HepG2 (cell line): ENCODE measurements around the gene FAM9C. TPM values are rescaled to one million over a fixed set of nuclear protein-coding genes. Genes with fewer than 3 reads are reported as not detected.

Experiments used
- ATAC-seq: fragments of 200-7000 bp; cut with Tn5 transposase; 3 replicates; pipeline ENCODE4 v1.9.1; 2020; ENCODE audit warnings: mild to moderate bottlenecking, moderate library complexity
- BruUV-seq: library from RNA; stranded (reverse); fragments of 400-500 nt; replicated peaks from 2 replicates; lab custom pipeline; 2021; lab: Mats Ljungman, UMichigan
- CTCF ChIA-PET: fragments of 300-600 bp; formaldehyde crosslinking; extraction: SDS; loops from one replicate; lab custom pipeline; 2021; ENCODE audit warnings: low total read pairs, inconsistent platforms, low intra/inter-chr PET ratio; lab: Yijun Ruan, JAX
- POLR2A ChIA-PET: fragments of 350-600 bp; sonication (Branson Sonifier 250); formaldehyde crosslinking; loops from one replicate; lab custom pipeline; 2020; ENCODE audit warnings: antibody characterized with exemption, inconsistent platforms; lab: Yijun Ruan, JAX
- DNase-seq: peaks from one replicate; pipeline ENCODE4 v3.0.0-alpha.2; 2015; ENCODE audit warnings: low spot score
- FAIRE-seq: peaks from 3 replicates; lab custom pipeline; 2011; peaks lifted over from hg19 to GRCh38; lab: Jason Lieb, UNC
- H2AFZ ChIP-seq: one replicate; pipeline ENCODE4 v1.6.1; 2011; ENCODE audit warnings: low read length, inconsistent platforms
- H3K27ac ChIP-seq: fragments of 300-600 bp; 3 replicates; pipeline ENCODE4 v1.8.0; 2011; ENCODE audit warnings: mixed run types, mild to moderate bottlenecking, mixed read lengths, low read length, inconsistent platforms; ENCODE audit not compliant: insufficient read depth; ENCODE audit errors: extremely low read length
- H3K27me3 ChIP-seq, 2 experiments: fragments of 200-600 bp in 1 of 2; 2 replicates in 1 of 2; 3 replicates in 1 of 2; pipeline versions ENCODE4 v1.6.0 to v1.8.0; 2011; ENCODE audit warnings: low read length in 2 of 2, mild to moderate bottlenecking in 2 of 2, moderate library complexity in 2 of 2, inconsistent platforms in 1 of 2; ENCODE audit not compliant: insufficient read depth in 2 of 2, control insufficient read depth in 1 of 2
- H3K36me3 ChIP-seq, 2 experiments: fragments of 200-600 bp in 1 of 2; replicated peaks in 1 of 2; 2 replicates in 1 of 2; 3 replicates in 1 of 2; pipeline versions ENCODE4 v1.5.1 to v1.8.0; 2011; ENCODE audit warnings: low read length in 2 of 2, inconsistent platforms in 1 of 2; ENCODE audit not compliant: insufficient read depth in 2 of 2, control insufficient read depth in 1 of 2
- H3K4me1 ChIP-seq: 2 replicates; pipeline ENCODE4 v1.5.1; 2012; ENCODE audit warnings: low read length, inconsistent platforms; ENCODE audit not compliant: insufficient read depth
- H3K4me2 ChIP-seq: 2 replicates; pipeline ENCODE4 v1.6.0; 2011; ENCODE audit warnings: low read depth, low read length, inconsistent platforms
- H3K4me3 ChIP-seq, 3 experiments: fragments of 200-600 bp in 1 of 3; sonication (generic), shearing (Covaris generic) in 1 of 3; replicated peaks in 1 of 3; 2 replicates each; pipeline ENCODE4 v1.5.1; 2011 to 2016; ENCODE audit warnings: low read length in 3 of 3, inconsistent platforms in 2 of 3, low read depth in 2 of 3, mild to moderate bottlenecking in 2 of 3, control low read depth in 1 of 3, mixed read lengths in 1 of 3; ENCODE audit not compliant: insufficient read depth in 1 of 3
- H3K79me2 ChIP-seq: one replicate; pipeline ENCODE4 v1.6.1; 2011; ENCODE audit warnings: low read length, inconsistent platforms; ENCODE audit not compliant: insufficient read depth
- H3K9ac ChIP-seq: 2 replicates; pipeline ENCODE4 v1.6.0; 2011; ENCODE audit warnings: mild to moderate bottlenecking, low read depth, low read length, inconsistent platforms; ENCODE audit not compliant: insufficient read depth
- H3K9me3 ChIP-seq: 2 replicates; pipeline ENCODE4 v1.5.1; 2012; ENCODE audit warnings: mild to moderate bottlenecking, low read length
- H4K20me1 ChIP-seq: 2 replicates; pipeline ENCODE4 v1.6.0; 2011; ENCODE audit warnings: inconsistent platforms, mild to moderate bottlenecking, low read length, moderate library complexity; ENCODE audit not compliant: insufficient read depth
- HNRNPH1 ChIP-seq: fragments of 200-400 bp; formaldehyde crosslinking; optimal IDR thresholded peaks from 2 replicates; pipeline ENCODE3; 2017; ENCODE audit warnings: mild to moderate bottlenecking, low read depth, low read length
- HOXA9 ChIP-seq: sonication (generic); formaldehyde crosslinking; IDR thresholded peaks from 2 replicates; pipeline ENCODE4 v1.8.1; 2022; ENCODE audit warnings: missing genetic modification reagents, mild to moderate bottlenecking, moderate library complexity, borderline replicate concordance
- LBX2 ChIP-seq: sonication (generic); formaldehyde crosslinking; IDR thresholded peaks from 2 replicates; pipeline ENCODE4 v1.5.0; 2020; ENCODE audit warnings: missing genetic modification reagents, mild to moderate bottlenecking, borderline replicate concordance
- SATB2 ChIP-seq: sonication (generic); formaldehyde crosslinking; IDR thresholded peaks from 2 replicates; pipeline ENCODE4 v1.5.0; 2020; ENCODE audit warnings: missing genetic modification reagents
- SIN3B ChIP-seq: fragments of 150-350 bp; IDR thresholded peaks from 2 replicates; pipeline ENCODE4 v1.6.1; 2014; ENCODE audit warnings: low read length
- SP5 ChIP-seq: IDR thresholded peaks from 2 replicates; pipeline ENCODE4 v1.6.1; 2016; ENCODE audit warnings: low read depth, borderline replicate concordance
- ZFP82 ChIP-seq: sonication (generic); formaldehyde crosslinking; IDR thresholded peaks from 2 replicates; pipeline ENCODE4 v1.5.1; 2020; ENCODE audit warnings: mild to moderate bottlenecking, missing genetic modification reagents, borderline replicate concordance
- ZNF563 ChIP-seq: sonication (generic); formaldehyde crosslinking; IDR thresholded peaks from 2 replicates; pipeline ENCODE4 v1.8.0; 2022; ENCODE audit warnings: mild to moderate bottlenecking, moderate library complexity, missing genetic modification reagents
- ZNF607 ChIP-seq: sonication (generic); formaldehyde crosslinking; IDR thresholded peaks from 2 replicates; pipeline ENCODE4 v1.5.1; 2020; ENCODE audit warnings: missing genetic modification reagents, mild to moderate bottlenecking, borderline replicate concordance
- ZNF782 ChIP-seq: sonication (generic); formaldehyde crosslinking; IDR thresholded peaks from 2 replicates; pipeline ENCODE4 v1.4.0; 2020; ENCODE audit warnings: missing genetic modification reagents, mild to moderate bottlenecking, borderline replicate concordance
- WGBS: methylation state at CpG from one replicate; pipeline ENCODE4 v1.1.6; 2017; ENCODE audit warnings: low lambda C conversion rate; 5-methylcytosine and 5-hydroxymethylcytosine counted together
- in situ Hi-C: cut with HindIII; loops from 2 replicates; pipeline ENCODE4 v1.10.0; 2017; ENCODE audit warnings: low pct_unique_long_range_greater_than_20kb; ENCODE audit not compliant: extremely low pct_ligation_motif_present
- intact Hi-C: fragments of 100-400 bp; cut with micrococcal nuclease; formaldehyde crosslinking; loops from one replicate; pipeline ENCODE4 v1.10.0; 2022; ENCODE audit not compliant: unreplicated experiment
- polyA plus RNA-seq, 8 experiments: library from polyadenylated mRNA; depleted of rRNA in 3 of 8; stranded (reverse) in 7 of 8; unstranded in 1 of 8; fragments of >200 nt; fragmentation: Illumina TruSeq in 4 of 8; extraction: Trizol in 4 of 8; gene quantifications; 2 replicates each; pipeline versions ENCODE4 v1.2.1 to v1.2.3, GENCODE V29; 2011 to 2016; ENCODE audit warnings: low read depth in 4 of 8, missing spikeins in 1 of 8, mixed read lengths in 1 of 8; ENCODE audit not compliant: insufficient read depth in 1 of 8
- total RNA-seq, 5 experiments: library from RNA; depleted of rRNA; stranded (reverse); fragments of >200 nt; fragmentation: Illumina TruSeq; extraction: Trizol; gene quantifications; 2 replicates each; pipeline ENCODE4 v1.2.3, GENCODE V29; 2016; ENCODE audit warnings: low read depth in 1 of 5

FAM9C gene
- total and polyA plus RNA-seq, 2 of the 13 experiments (the other 11 are each of a cell fraction or from before 2014, with no cell fraction given): not detected

DNA sequence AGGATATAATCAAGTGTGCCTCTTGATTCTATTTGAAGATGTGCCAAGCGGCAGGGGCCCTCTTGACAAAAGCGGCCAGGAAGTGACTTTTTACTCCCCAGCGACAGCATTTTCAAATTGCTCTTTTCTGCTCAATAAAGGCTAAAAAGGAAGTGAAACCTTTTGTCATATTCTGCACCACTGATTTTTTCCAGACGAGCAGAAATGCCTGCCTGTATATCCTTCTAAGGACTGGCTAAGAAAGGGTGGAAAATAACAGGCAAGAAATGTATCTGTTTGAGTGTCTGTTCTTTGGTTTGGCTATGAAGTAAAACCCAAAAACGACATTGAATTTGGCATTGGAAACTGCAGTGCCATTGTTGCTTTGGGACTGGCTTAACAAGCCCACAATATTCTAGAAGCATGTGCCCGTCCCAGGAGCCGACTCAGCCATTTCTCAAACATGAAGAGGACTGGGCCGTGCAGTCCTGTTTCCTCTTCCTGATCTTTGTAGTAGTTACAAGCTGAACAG, 44.1 kb downstream of the FAM9C start:
- 54% methylated on average over 8 of the region's 8 CpGs for WGBS
- TF ChIP-seq ZNF563 (no peak), ZNF782 (CRISPR knock-in tag) (no peak), SP5 (CRISPR knock-in tag) (no peak), HOXA9 (CRISPR knock-in tag) (no peak), SATB2 (CRISPR knock-in tag) (no peak), LBX2 (CRISPR knock-in tag) (no peak), HNRNPH1 (no peak), SIN3B (no peak), ZFP82 (CRISPR knock-in tag) (no peak), ZNF607 (CRISPR knock-in tag) (no peak)
- no peak overlapping the region for H3K4me2 ChIP-seq
- intact Hi-C loops: no loop called here
- no peaks in the 10 kb centered on the region for H3K4me1 ChIP-seq
- H3K9ac ChIP-seq: no peak overlapping the region
- DNase-seq (no peak), FAIRE-seq (no peak), ATAC-seq (no peak)
- ChIA-PET CTCF (no interaction called here), POLR2A (no interaction called here)
- no peak overlapping the region for H3K4me3 ChIP-seq
- H3K27me3 ChIP-seq: no peaks in the 10 kb centered on the region
- no peaks in the 10 kb centered on the region for H3K36me3 ChIP-seq
- H3K27ac ChIP-seq: no peak overlapping the region
- no peaks in the 10 kb centered on the region for H3K9me3 ChIP-seq
- H3K79me2 ChIP-seq: no peaks in the 10 kb centered on the region
- no peak overlapping the region for H2AFZ ChIP-seq
- no peaks in the 10 kb centered on the region for H4K20me1 ChIP-seq
- BruUV-seq: no TSS peak
- in situ Hi-C loops: no loop called here
